ENCODE data around the gene ASNSD1. TPM values are rescaled to one million over a fixed set of nuclear protein-coding genes. Genes with fewer than 3 reads are reported as not detected.
A peak's percentile ranks its signal among the peaks of the same experiment; 100 is the strongest.

ASNSD1 gene
- total RNA-seq (25.3 and 29.8 TPM in 2 replicates), polyA plus RNA-seq (13.0 and 21.6 TPM in 2 replicates), polyA minus RNA-seq (11.4 and 12.1 TPM in 2 replicates)
- total RNA-seq (2013): 52.2 TPM

- no peak within 1 kb of the TSS for H3K27ac Mint-ChIP-seq
Observed at GRCh38 chr2:189661148-189661956, at the start of gene ASNSD1. Gene ASNSD1, plus strand, starts transcription at chr2:189661459. Its CDS starts 4,674 bp downstream, at chr2:189666133.

More at GRCh38 chr2:189661148-189661956, at the start of gene ASNSD1:
- peak; percentile 94 for ATAC-seq (ENCODE audit: low read depth)
- Histone ChIP-seq H3K27me3 (replicated peaks in 1 of 4; ENCODE audit: control extremely low read depth in 1 of 4, control insufficient read depth in 3 of 4, insufficient read depth in 4 of 4, low read length in 3 of 4) (no peaks in the 10 kb centered on the region), H3K4me1 (ENCODE audit: control insufficient read depth in 2 of 2, insufficient read depth in 2 of 2, low read length in 2 of 2) (peaks cover 21 to 30% of the 10 kb centered on the region in 2 donors), H3K79me2 (ENCODE audit: control insufficient read depth, insufficient read depth, low read length) (peaks cover 24% of the 10 kb centered on the region), H4K20me1 (ENCODE audit: control insufficient read depth, insufficient read depth, low read length, poor library complexity, severe bottlenecking) (no peaks in the 10 kb centered on the region), H2AFZ (ENCODE audit: insufficient read depth, low read depth, low read length, poor library complexity, severe bottlenecking) (peak within 1 kb of the TSS; percentile 95), H3K4me2 (replicated peaks; ENCODE audit: low read depth, low read length, poor library complexity, severe bottlenecking) (peak within 1 kb of the TSS; percentile 82), H3K9ac (ENCODE audit: low read length) (peak within 1 kb of the TSS; percentile 90), H3K27ac (ENCODE audit: low read length in 2 of 2) (peak within 1 kb of the TSS; percentile 77 to 95), H3K4me3 (ENCODE audit: control extremely low read depth in 1 of 5, extremely low read depth in 1 of 5, insufficient read depth in 1 of 5, low read depth in 2 of 5, low read length in 4 of 5) (peak within 1 kb of the TSS; percentile 42 to 100 (median 91)), H3K9me3 (ENCODE audit: control extremely low read depth in 1 of 3, control insufficient read depth in 2 of 3, insufficient read depth in 1 of 3, low read length in 2 of 3) (no peaks in the 10 kb centered on the region), H3K36me3 (replicated peaks in 1 of 2; ENCODE audit: control extremely low read depth in 1 of 2, control insufficient read depth in 1 of 2, extremely low read depth in 1 of 2, insufficient read depth in 2 of 2, low read length in 1 of 2) (peaks cover 2 to 8% of the 10 kb centered on the region in 2 experiments)
- peak; percentile 100 for DNase-seq
- Mint-ChIP-seq H3K27me3 (no peaks in the 10 kb centered on the region), H3K4me3 (no peak within 1 kb of the TSS), H3K9me3 (ENCODE audit: insufficient read depth) (no peaks in the 10 kb centered on the region), H3K4me1 (peaks cover 32% of the 10 kb centered on the region)
- WGBS (ENCODE audit: insufficient coverage): under 1% methylated on average over 38 of the region's 46 CpGs
- peak; percentile 93 for TF ChIP-seq CTCF (IDR thresholded peaks at IDR 0.05)
- TF ChIP-seq EZH2 (IDR thresholded peaks at IDR 0.05; ENCODE audit: borderline replicate concordance, insufficient read depth, low read depth, low read length, poor library complexity, severe bottlenecking): no peak
- ChIA-PET CTCF (interaction anchor here (0.6 to 6.4 kb wide), 22 partner anchors 8 to 1224 kb away, joined by 3 to 86 read pairs (median 4); partner anchors contain the start of genes ANKAR and OSGEPL1), POLR2A (interaction anchor here (0.6 to 1.2 kb wide), 3 partner anchors 13 to 565 kb away, joined by 3 to 6 read pairs (median 4); partner anchors contain the start of genes ANKAR and OSGEPL1)
- intact Hi-C loops (cut with micrococcal nuclease): loop anchor here (1.0 to 5.0 kb wide), 10 partner anchors 13 to 1491 kb away; partner anchors contain the start of genes ANKAR, GLS, HIBCH and ORMDL1

Data from B cell (primary cell).